HG02970 (cell line): ENCODE measurements around the gene CFAP73.
"Not testable (repeated sequence)": the region's sequence is repeated elsewhere in the genome, so short reads cannot be mapped to it uniquely, and the experiment has no call there.

Experiments used
- ATAC-seq: cut with Tn5 transposase; IDR thresholded peaks from one replicate; pipeline ENCODE4 v1.9.1; 2021; ENCODE audit warnings: mild to moderate bottlenecking, moderate library complexity, moderate number of reproducible peaks; ENCODE audit not compliant: unreplicated experiment, low FRiP score

CFAP73 gene

GRCh38 chr12:113149361-113150150 is at the start of gene CFAP73:
Gene CFAP73, plus strand, starts transcription at chr12:113149724. Its CDS starts 134 bp downstream, at chr12:113149858.
- no peak for ATAC-seq

GRCh38 chr12:113099764-113100163 is 49.8 kb upstream of the CFAP73 start:
- ATAC-seq = no peak

GRCh38 chr12:113101751-113102150 is 47.8 kb upstream of the CFAP73 start:
- no peak for ATAC-seq

- no peak for ATAC-seq
Observed at GRCh38 chr12:113102811-113103210, 46.7 kb upstream of the CFAP73 start.

GRCh38 chr12:113103756-113104450 is 45.6 kb upstream of the CFAP73 start:
- ATAC-seq = no peak

- ATAC-seq = no peak
Observed at GRCh38 chr12:113104953-113105510, 44.5 kb upstream of the CFAP73 start.

GRCh38 chr12:113105606-113106271 is 43.8 kb upstream of the CFAP73 start:
- no peak for ATAC-seq

GRCh38 chr12:113106361-113106760 is 43.2 kb upstream of the CFAP73 start:
- no peak for ATAC-seq

- ATAC-seq = no peak
Observed at GRCh38 chr12:113108308-113108707, 41.2 kb upstream of the CFAP73 start.

- ATAC-seq = no peak
Observed at GRCh38 chr12:113109360-113109759, 40.2 kb upstream of the CFAP73 start.

- ATAC-seq = no peak
Observed at GRCh38 chr12:113109872-113110599, 39.5 kb upstream of the CFAP73 start.

GRCh38 chr12:113111247-113111646 is 38.3 kb upstream of the CFAP73 start:
- no peak for ATAC-seq

- no peak for ATAC-seq
Observed at GRCh38 chr12:113112043-113112899, 37.3 kb upstream of the CFAP73 start.

GRCh38 chr12:113113397-113113796 is 36.1 kb upstream of the CFAP73 start:
- no peak for ATAC-seq

- ATAC-seq = no peak
Observed at GRCh38 chr12:113114447-113115178, 34.9 kb upstream of the CFAP73 start.

- no peak for ATAC-seq
Observed at GRCh38 chr12:113115455-113116126, 33.9 kb upstream of the CFAP73 start.

GRCh38 chr12:113116875-113117274 is 32.6 kb upstream of the CFAP73 start:
- no peak for ATAC-seq

GRCh38 chr12:113117684-113118083 is 31.8 kb upstream of the CFAP73 start:
- ATAC-seq = not testable (repeated sequence)
